CD14-positive monocyte (primary cell): Measurements from ENCODE around the gene RBP7. TPM values are rescaled to one million over a fixed set of nuclear protein-coding genes. Genes with fewer than 3 reads are reported as not detected.

Source experiments
- DNase-seq, 3 donors: peaks; one replicate each; pipeline ENCODE4 v3.0.0-alpha.2; 2011 to 2022
- H2AFZ ChIP-seq: 2 replicates; pipeline ENCODE4 v1.6.0; 2012; ENCODE audit warnings: mild to moderate bottlenecking, low read depth, low read length, inconsistent platforms; ENCODE audit not compliant: insufficient read depth, poor library complexity, severe bottlenecking
- H3K27ac ChIP-seq, 2 donors: 1 replicate in 1 of 2; 2 replicates in 1 of 2; pipeline ENCODE4 v1.5.1; 2012 to 2013; ENCODE audit warnings: low read length in 2 of 2, control low read depth in 1 of 2, inconsistent platforms in 1 of 2, low read depth in 1 of 2, mild to moderate bottlenecking in 1 of 2
- H3K27me3 ChIP-seq, 2 donors: one replicate each; pipeline versions ENCODE4 v1.6.0 to v1.6.1; 2011 to 2013; ENCODE audit warnings: low read length in 2 of 2; ENCODE audit not compliant: control insufficient read depth in 2 of 2, insufficient read depth in 2 of 2
- H3K36me3 ChIP-seq, 2 donors: replicated peaks in 1 of 2; 1 replicate in 1 of 2; 2 replicates in 1 of 2; pipeline versions ENCODE4 v1.5.1 to v1.6.1; 2012 to 2013; ENCODE audit warnings: low read length in 2 of 2, control low read depth in 1 of 2, inconsistent platforms in 1 of 2, mild to moderate bottlenecking in 1 of 2; ENCODE audit not compliant: insufficient read depth in 2 of 2, control insufficient read depth in 1 of 2
- H3K4me1 ChIP-seq, 2 donors: 1 replicate in 1 of 2; 2 replicates in 1 of 2; pipeline versions ENCODE4 v1.5.1 to v1.6.1; 2012 to 2013; ENCODE audit warnings: low read length in 2 of 2, control low read depth in 1 of 2, inconsistent platforms in 1 of 2, mild to moderate bottlenecking in 1 of 2, moderate library complexity in 1 of 2; ENCODE audit not compliant: insufficient read depth in 2 of 2, control insufficient read depth in 1 of 2
- H3K4me2 ChIP-seq: replicated peaks from 2 replicates; pipeline ENCODE3; 2012; ENCODE audit warnings: low read length, moderate library complexity, mild to moderate bottlenecking; ENCODE audit not compliant: poor library complexity, severe bottlenecking; ENCODE audit errors: extremely low read depth
- H3K4me3 ChIP-seq, 3 experiments: fragments of 200-600 bp in 1 of 3; sonication (generic) in 1 of 3; replicated peaks in 1 of 3; 1 replicate in 2 of 3; 2 replicates in 1 of 3; pipeline ENCODE4 v1.5.1; 2011 to 2013; ENCODE audit warnings: low read length in 3 of 3, mild to moderate bottlenecking in 3 of 3, control low read depth in 2 of 3, low read depth in 2 of 3, inconsistent platforms in 1 of 3, moderate library complexity in 1 of 3
- H3K79me2 ChIP-seq: 2 replicates; pipeline ENCODE4 v1.6.0; 2012; ENCODE audit warnings: mild to moderate bottlenecking, control low read depth, inconsistent platforms, low read length, moderate library complexity; ENCODE audit not compliant: insufficient read depth
- H3K9ac ChIP-seq: 2 replicates; pipeline ENCODE4 v1.6.0; 2017; ENCODE audit warnings: low read length, mild to moderate bottlenecking; ENCODE audit not compliant: insufficient read depth, poor library complexity, severe bottlenecking
- H3K9me3 ChIP-seq, 2 donors: replicated peaks in 1 of 2; 1 replicate in 1 of 2; 2 replicates in 1 of 2; pipeline versions ENCODE4 v1.5.1 to v1.6.1; 2012 to 2013; ENCODE audit warnings: low read length in 2 of 2, control low read depth in 1 of 2; ENCODE audit not compliant: control insufficient read depth in 1 of 2, insufficient read depth in 1 of 2
- H4K20me1 ChIP-seq: 2 replicates; pipeline ENCODE4 v1.6.0; 2012; ENCODE audit warnings: mild to moderate bottlenecking, low read length, control low read depth, moderate library complexity; ENCODE audit not compliant: insufficient read depth
- H3K27ac Mint-ChIP-seq, 7 donors: one replicate each; pipeline ENCODE4 v1.8.0; 2020; ENCODE audit warnings: mild to moderate bottlenecking in 7 of 7, mixed read lengths in 7 of 7, moderate library complexity in 6 of 7, inconsistent platforms in 2 of 7
- H3K27me3 Mint-ChIP-seq, 3 donors: one replicate each; pipeline ENCODE4 v1.8.0; 2021 to 2022; ENCODE audit warnings: low read depth in 3 of 3, mild to moderate bottlenecking in 3 of 3, mixed read lengths in 3 of 3, moderate library complexity in 3 of 3, inconsistent platforms in 1 of 3
- H3K36me3 Mint-ChIP-seq, 2 donors: one replicate each; pipeline ENCODE4 v1.8.0; 2020; ENCODE audit warnings: mixed read lengths in 2 of 2, inconsistent platforms in 1 of 2, mild to moderate bottlenecking in 1 of 2
- H3K4me1 Mint-ChIP-seq: one replicate; pipeline ENCODE4 v1.8.0; 2020; ENCODE audit warnings: mild to moderate bottlenecking, mixed read lengths
- H3K4me3 Mint-ChIP-seq, 2 donors: one replicate each; pipeline ENCODE4 v1.8.0; 2020; ENCODE audit warnings: mild to moderate bottlenecking in 2 of 2, mixed read lengths in 2 of 2, moderate library complexity in 1 of 2
- H3K9me3 Mint-ChIP-seq, 7 donors: one replicate each; pipeline ENCODE4 v1.8.0; 2020 to 2022; ENCODE audit warnings: mixed read lengths in 7 of 7, mild to moderate bottlenecking in 6 of 7, moderate library complexity in 6 of 7, inconsistent platforms in 2 of 7
- CTCF ChIP-seq: fragments of 200-600 bp; IDR thresholded peaks from one replicate; pipeline ENCODE4 v1.8.0; 2022; ENCODE audit warnings: antibody characterized with exemption, mild to moderate bottlenecking
- WGBS: methylation state at CpG from one replicate; pipeline ENCODE4 v1.1.5; 2013; ENCODE audit warnings: missing lambda C conversion rate; ENCODE audit not compliant: insufficient coverage; 5-methylcytosine and 5-hydroxymethylcytosine counted together
- intact Hi-C, 2 donors: fragments of 100-400 bp; cut with micrococcal nuclease; formaldehyde crosslinking; loops; one replicate each; pipeline versions ENCODE4 v1.15.0 to v1.15.1; 2023
- polyA plus RNA-seq, 3 donors: library from polyadenylated mRNA; depleted of rRNA in 1 of 3; unstranded in 2 of 3; stranded (reverse) in 1 of 3; fragments of 300-500 nt in 2 of 3; fragments of >200 nt in 1 of 3; fragmentation: Illumina TruSeq in 2 of 3; gene quantifications; 1 replicate in 2 of 3; 2 replicates in 1 of 3; pipeline ENCODE4 v1.2.3, GENCODE V29; 2012 to 2021

The RBP7 gene
- polyA plus RNA-seq, 3 donors, result 116 to 340 (median 306) TPM

- intact Hi-C loops, result loop anchor here in 1 of 2 donors (5.0 kb wide), 1 partner anchor 47 kb away; no protein-coding TSS in a partner anchor
- Histone ChIP-seq H4K20me1 (peaks cover 99% of the 10 kb centered on the region), H3K9ac (no peak overlapping the region), H2AFZ (no peak overlapping the region), H3K4me2 (no peak overlapping the region), H3K36me3 (peaks cover 24 to 85% of the 10 kb centered on the region in 2 donors), H3K27ac (no peak overlapping the region), H3K27me3 (no peaks in the 10 kb centered on the region), H3K9me3 (no peaks in the 10 kb centered on the region), H3K4me3 (no peak overlapping the region), H3K4me1 (no peaks in the 10 kb centered on the region), H3K79me2 (peaks cover 96% of the 10 kb centered on the region)
- Mint-ChIP-seq H3K4me3 (no peak overlapping the region), H3K27ac (peak overlapping the region in 4 of 7 donors; percentile 3 to 51 (median 28)), H3K9me3 (no peaks in the 10 kb centered on the region), H3K27me3 (no peaks in the 10 kb centered on the region), H3K4me1 (peaks cover 12% of the 10 kb centered on the region), H3K36me3 (peaks cover 45 to 73% of the 10 kb centered on the region in 2 donors)
- no peak for DNase-seq
- 92% methylated on average over 4 of the region's 8 CpGs for WGBS
- no peak for TF ChIP-seq CTCF
Measured at GRCh38 chr1:10045480-10046355, 48.7 kb downstream of the RBP7 start.

GRCh38 chr1:10046356-10047085 is 49.5 kb downstream of the RBP7 start:
- Histone ChIP-seq H3K79me2 (peaks cover 96% of the 10 kb centered on the region), H3K9ac (no peak overlapping the region), H3K4me1 (no peaks in the 10 kb centered on the region), H3K36me3 (peaks cover 26 to 85% of the 10 kb centered on the region in 2 donors), H2AFZ (no peak overlapping the region), H3K9me3 (no peaks in the 10 kb centered on the region), H3K4me2 (no peak overlapping the region), H3K27me3 (no peaks in the 10 kb centered on the region), H3K27ac (peak overlapping the region in 1 of 2 donors; percentile 36), H4K20me1 (peaks cover 99% of the 10 kb centered on the region), H3K4me3 (no peak overlapping the region)
- Mint-ChIP-seq H3K9me3 (no peaks in the 10 kb centered on the region), H3K27me3 (no peaks in the 10 kb centered on the region), H3K36me3 (peaks cover 49 to 74% of the 10 kb centered on the region in 2 donors), H3K4me3 (no peak overlapping the region), H3K27ac (peak overlapping the region in 3 of 7 donors; percentile 13 to 37 (median 27)), H3K4me1 (peaks cover 12% of the 10 kb centered on the region)
- 100% methylated on average over 6 of the region's 8 CpGs for WGBS
- no peak for TF ChIP-seq CTCF
- no peak for DNase-seq
- intact Hi-C loops, result loop anchor here in 1 of 2 donors (5.0 kb wide), 1 partner anchor 46 kb away; no protein-coding TSS in a partner anchor
